Panc1 (cell line): ENCODE data around the gene GLB1L3. TPM values are rescaled to one million over a fixed set of nuclear protein-coding genes. Genes with fewer than 3 reads are reported as not detected.

Source experiments
- ATAC-seq: fragments of 200-7000 bp; cut with Tn5 transposase; 2 replicates; pipeline ENCODE4 v1.9.1; 2020; ENCODE audit warnings: mild to moderate bottlenecking, moderate library complexity
- BruUV-seq: library from RNA; stranded (reverse); fragments of 400-500 nt; replicated peaks from 2 replicates; lab custom pipeline; 2021; lab: Mats Ljungman, UMichigan
- CTCF ChIA-PET: fragments of 300-600 bp; sonication (Branson Sonifier 250); formaldehyde crosslinking; loops from one replicate; lab custom pipeline; 2022; ENCODE audit warnings: antibody characterized with exemption; lab: Charles Lee
- POLR2A ChIA-PET: fragments of 300-600 bp; sonication (Branson Sonifier 250); formaldehyde crosslinking; loops from one replicate; lab custom pipeline; 2022; ENCODE audit warnings: antibody characterized with exemption; lab: Charles Lee
- DNase-seq: peaks from one replicate; pipeline ENCODE4 v3.0.0-alpha.2; 2010; ENCODE audit warnings: low read depth, low spot score
- H3K27ac ChIP-seq: 2 replicates; pipeline ENCODE4 v1.5.1; 2011; ENCODE audit warnings: mild to moderate bottlenecking, low read length, inconsistent platforms
- H3K27me3 ChIP-seq: fragments of 200-500 bp; sonication (Bioruptor generic); 2 replicates; pipeline ENCODE4 v1.6.0; 2014; ENCODE audit warnings: low read length, inconsistent platforms; ENCODE audit not compliant: control insufficient read depth, insufficient read depth
- H3K36me3 ChIP-seq: fragments of 200-500 bp; sonication (Bioruptor generic); 2 replicates; pipeline ENCODE4 v1.5.1; 2014; ENCODE audit warnings: inconsistent platforms, mild to moderate bottlenecking, low read length, moderate library complexity; ENCODE audit not compliant: control insufficient read depth, insufficient read depth
- H3K4me1 ChIP-seq: 2 replicates; pipeline ENCODE4 v1.5.1; 2011; ENCODE audit warnings: inconsistent platforms, mild to moderate bottlenecking, low read length, moderate library complexity; ENCODE audit not compliant: control insufficient read depth, insufficient read depth
- H3K4me3 ChIP-seq, 2 experiments: 2 replicates each; pipeline ENCODE4 v1.5.1; 2011 to 2012; ENCODE audit warnings: low read depth in 2 of 2, low read length in 2 of 2, mild to moderate bottlenecking in 2 of 2, inconsistent platforms in 1 of 2, moderate library complexity in 1 of 2
- H3K9me3 ChIP-seq: fragments of 200-500 bp; sonication (Bioruptor generic); 2 replicates; pipeline ENCODE4 v1.5.1; 2014; ENCODE audit warnings: low read depth, mild to moderate bottlenecking, inconsistent platforms, low read length, moderate library complexity; ENCODE audit not compliant: control insufficient read depth, insufficient read depth
- POLR2AphosphoS5 ChIP-seq: IDR thresholded peaks from 2 replicates; pipeline ENCODE4 v1.6.1; 2012; ENCODE audit warnings: mild to moderate bottlenecking, low read depth, low read length, moderate library complexity
- REST ChIP-seq, 2 experiments: IDR thresholded peaks; 2 replicates each; pipeline ENCODE4 v1.6.1; 2011 to 2012; ENCODE audit warnings: low read depth in 2 of 2, control low read depth in 1 of 2, low read length in 1 of 2, mild to moderate bottlenecking in 1 of 2, moderate library complexity in 1 of 2; ENCODE audit not compliant: insufficient read depth in 1 of 2
- SIN3A ChIP-seq: IDR thresholded peaks from 2 replicates; pipeline ENCODE4 v1.6.1; 2012; ENCODE audit warnings: low read depth, mild to moderate bottlenecking, low read length, moderate library complexity, borderline replicate concordance; ENCODE audit not compliant: insufficient read depth
- TCF7L2 ChIP-seq: IDR thresholded peaks from 2 replicates; pipeline ENCODE4 v1.6.1; 2011; ENCODE audit warnings: mild to moderate bottlenecking, low read depth, low read length, inconsistent platforms
- in situ Hi-C: cut with HindIII; loops from 2 replicates; pipeline ENCODE4 v1.10.0; 2016; ENCODE audit warnings: low sequenced_read_pairs, low pct_unique_long_range_greater_than_20kb
- intact Hi-C: fragments of 100-400 bp; cut with micrococcal nuclease; formaldehyde crosslinking; loops from one replicate; pipeline ENCODE4 v1.10.0; 2022; ENCODE audit not compliant: unreplicated experiment
- total RNA-seq: library from RNA; stranded (reverse); gene quantifications from one replicate; pipeline ENCODE4 v1.2.1, GENCODE V29; 2021; ENCODE audit not compliant: unreplicated experiment
- TF ChIP-seq, protein P1 (sequence below): fragments of 450-650 bp; IDR thresholded peaks from 2 replicates; pipeline ENCODE4 v1.5.1; 2017; ENCODE audit warnings: mild to moderate bottlenecking

The GLB1L3 gene
- total RNA-seq, 1 experiment from 2014 or later: not detected

DNA sequence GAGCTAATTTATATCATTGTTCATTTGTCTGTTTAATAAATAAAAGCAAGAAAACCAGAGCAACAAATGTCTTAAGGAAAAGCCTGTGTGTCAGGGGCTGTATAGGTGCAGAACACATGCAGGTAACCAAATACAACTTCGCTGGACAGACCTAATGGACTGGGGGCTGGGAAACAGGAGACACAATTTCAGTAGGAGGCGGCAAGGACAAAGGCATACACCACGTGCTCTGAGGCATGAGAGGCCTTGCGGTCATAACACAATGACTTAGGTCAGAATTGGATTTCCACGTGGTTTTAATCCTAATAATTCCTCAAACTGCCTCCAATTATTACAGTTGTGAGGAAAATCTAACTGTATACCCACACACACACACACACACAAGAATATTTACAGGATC, 8.7 kb upstream of the GLB1L3 start:
- CTCF ChIA-PET: no interaction called here
- H3K36me3 ChIP-seq: no peaks in the 10 kb centered on the region; the same call in 1 of the 2 replicates
- BruUV-seq: no TSS peak
- intact Hi-C loops: no loop called here
- POLR2A ChIA-PET: no interaction called here
- no peaks in the 10 kb centered on the region for H3K9me3 ChIP-seq
- in situ Hi-C loops: no loop called here
- TF ChIP-seq POLR2AphosphoS5: no peak
- no peak for TF ChIP-seq SIN3A
- TF ChIP-seq REST (IDR thresholded peaks at IDR 0.05; ENCODE audit: insufficient read depth in 1 of 2, low read depth in 2 of 2, low read length in 1 of 2): no peak
- TF ChIP-seq, protein P1, sequence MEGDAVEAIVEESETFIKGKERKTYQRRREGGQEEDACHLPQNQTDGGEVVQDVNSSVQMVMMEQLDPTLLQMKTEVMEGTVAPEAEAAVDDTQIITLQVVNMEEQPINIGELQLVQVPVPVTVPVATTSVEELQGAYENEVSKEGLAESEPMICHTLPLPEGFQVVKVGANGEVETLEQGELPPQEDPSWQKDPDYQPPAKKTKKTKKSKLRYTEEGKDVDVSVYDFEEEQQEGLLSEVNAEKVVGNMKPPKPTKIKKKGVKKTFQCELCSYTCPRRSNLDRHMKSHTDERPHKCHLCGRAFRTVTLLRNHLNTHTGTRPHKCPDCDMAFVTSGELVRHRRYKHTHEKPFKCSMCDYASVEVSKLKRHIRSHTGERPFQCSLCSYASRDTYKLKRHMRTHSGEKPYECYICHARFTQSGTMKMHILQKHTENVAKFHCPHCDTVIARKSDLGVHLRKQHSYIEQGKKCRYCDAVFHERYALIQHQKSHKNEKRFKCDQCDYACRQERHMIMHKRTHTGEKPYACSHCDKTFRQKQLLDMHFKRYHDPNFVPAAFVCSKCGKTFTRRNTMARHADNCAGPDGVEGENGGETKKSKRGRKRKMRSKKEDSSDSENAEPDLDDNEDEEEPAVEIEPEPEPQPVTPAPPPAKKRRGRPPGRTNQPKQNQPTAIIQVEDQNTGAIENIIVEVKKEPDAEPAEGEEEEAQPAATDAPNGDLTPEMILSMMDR: no peak
- TF ChIP-seq TCF7L2: no peak
- H3K4me1 ChIP-seq: no peaks in the 10 kb centered on the region
- H3K27ac ChIP-seq: no peak overlapping the region
- no peak overlapping the region for H3K4me3 ChIP-seq
- 0 out of 2 replicates have a peak, but pooled peaks cover 4% of the 10 kb centered on the region for H3K27me3 ChIP-seq
- DNase-seq (no peak), ATAC-seq (no peak)

DNA sequence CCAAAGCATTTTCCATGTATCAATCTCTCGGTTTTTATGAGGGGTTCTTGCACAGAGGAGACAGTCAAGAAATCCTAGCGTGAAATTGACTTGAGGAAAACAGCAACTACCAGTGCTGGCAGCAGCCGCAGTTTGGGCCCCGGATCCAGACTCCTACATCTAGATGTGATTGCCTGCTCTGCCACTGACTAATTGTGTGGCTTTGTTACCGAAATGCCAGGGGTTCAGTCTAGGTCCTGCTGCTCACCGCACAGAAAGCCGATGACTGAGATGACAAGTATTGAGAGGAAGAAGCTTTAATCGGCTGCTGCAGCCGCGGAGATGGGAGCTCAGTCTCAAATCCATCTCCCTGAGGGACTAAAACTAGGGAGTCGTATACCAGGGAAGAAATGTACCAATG, 8.2 kb upstream of the GLB1L3 start:
- H3K4me3 ChIP-seq: no peak overlapping the region
- no peaks in the 10 kb centered on the region; the same call in 1 of the 2 replicates for H3K36me3 ChIP-seq
- intact Hi-C loops: no loop called here
- H3K27me3 ChIP-seq: 0 out of 2 replicates have a peak, but pooled peaks cover 4% of the 10 kb centered on the region
- ChIA-PET CTCF (no interaction called here), POLR2A (no interaction called here)
- ATAC-seq (no peak), DNase-seq (no peak)
- no TSS peak for BruUV-seq
- H3K4me1 ChIP-seq: no peaks in the 10 kb centered on the region
- no peak overlapping the region for H3K27ac ChIP-seq
- no peaks in the 10 kb centered on the region for H3K9me3 ChIP-seq
- in situ Hi-C loops: no loop called here
- TF ChIP-seq REST (IDR thresholded peaks at IDR 0.05; ENCODE audit: insufficient read depth in 1 of 2, low read depth in 2 of 2, low read length in 1 of 2) (no peak), TCF7L2 (no peak), POLR2AphosphoS5 (no peak), SIN3A (no peak)
- TF ChIP-seq, protein P1: no peak
